Neural cell (in vitro differentiated cells): ENCODE data around the gene KASH5.

Experiments used
- CTCF ChIP-seq: fragments of 450-650 bp; IDR thresholded peaks from 2 replicates; pipeline ENCODE4 v1.5.1; 2014; ENCODE audit warnings: antibody characterized with exemption, mild to moderate bottlenecking, moderate library complexity; ENCODE audit not compliant: poor library complexity, severe bottlenecking
- EP300 ChIP-seq: fragments of 450-650 bp; conservative IDR thresholded peaks from 2 replicates; pipeline ENCODE4 v1.6.1; 2014; ENCODE audit warnings: antibody characterized with exemption, mild to moderate bottlenecking, moderate library complexity; ENCODE audit not compliant: poor library complexity, severe bottlenecking
- EZH2 ChIP-seq: fragments of 200-600, 300-800 bp; shearing (Covaris generic), sonication (generic); IDR thresholded peaks from 2 replicates; pipeline ENCODE4 v1.6.1; 2014; ENCODE audit warnings: antibody characterized with exemption, low read length, borderline replicate concordance, mild to moderate bottlenecking; ENCODE audit not compliant: insufficient read depth, poor library complexity, severe bottlenecking
- MXI1 ChIP-seq: fragments of 450-650 bp; conservative IDR thresholded peaks from 2 replicates; pipeline ENCODE4 v1.6.1; 2014; ENCODE audit warnings: antibody characterized with exemption, mild to moderate bottlenecking; ENCODE audit not compliant: poor library complexity, severe bottlenecking
- POLR2AphosphoS5 ChIP-seq: IDR thresholded peaks from 2 replicates; pipeline ENCODE4 v1.6.1; 2012
- RAD21 ChIP-seq: fragments of 450-650 bp; conservative IDR thresholded peaks from 2 replicates; pipeline ENCODE4 v1.6.1; 2014; ENCODE audit warnings: antibody characterized with exemption, mild to moderate bottlenecking, moderate library complexity
- REST ChIP-seq: IDR thresholded peaks from 2 replicates; pipeline ENCODE4 v1.6.1; 2012; ENCODE audit warnings: borderline replicate concordance
- SMC3 ChIP-seq: fragments of 450-650 bp; conservative IDR thresholded peaks from 2 replicates; pipeline ENCODE4 v1.6.1; 2014; ENCODE audit warnings: antibody characterized with exemption, mild to moderate bottlenecking, moderate library complexity; ENCODE audit not compliant: poor library complexity
- TAF1 ChIP-seq: IDR thresholded peaks from 2 replicates; pipeline ENCODE4 v1.6.1; 2012; ENCODE audit warnings: low read depth

GRCh38 chr19:49409441-49410029, 21.5 kb downstream of the KASH5 start:
- TF ChIP-seq CTCF (no peak), POLR2AphosphoS5 (no peak), EZH2 (no peak), REST (no peak), RAD21 (no peak), EP300 (no peak), TAF1 (no peak), SMC3 (no peak), MXI1 (no peak)
